Measurements from ENCODE around the gene PSME4. TPM values are rescaled to one million over a fixed set of nuclear protein-coding genes. Genes with fewer than 3 reads are reported as not detected.

The PSME4 gene
- total RNA-seq, 1 donor from 2014 or later = 87.6 TPM

DNA sequence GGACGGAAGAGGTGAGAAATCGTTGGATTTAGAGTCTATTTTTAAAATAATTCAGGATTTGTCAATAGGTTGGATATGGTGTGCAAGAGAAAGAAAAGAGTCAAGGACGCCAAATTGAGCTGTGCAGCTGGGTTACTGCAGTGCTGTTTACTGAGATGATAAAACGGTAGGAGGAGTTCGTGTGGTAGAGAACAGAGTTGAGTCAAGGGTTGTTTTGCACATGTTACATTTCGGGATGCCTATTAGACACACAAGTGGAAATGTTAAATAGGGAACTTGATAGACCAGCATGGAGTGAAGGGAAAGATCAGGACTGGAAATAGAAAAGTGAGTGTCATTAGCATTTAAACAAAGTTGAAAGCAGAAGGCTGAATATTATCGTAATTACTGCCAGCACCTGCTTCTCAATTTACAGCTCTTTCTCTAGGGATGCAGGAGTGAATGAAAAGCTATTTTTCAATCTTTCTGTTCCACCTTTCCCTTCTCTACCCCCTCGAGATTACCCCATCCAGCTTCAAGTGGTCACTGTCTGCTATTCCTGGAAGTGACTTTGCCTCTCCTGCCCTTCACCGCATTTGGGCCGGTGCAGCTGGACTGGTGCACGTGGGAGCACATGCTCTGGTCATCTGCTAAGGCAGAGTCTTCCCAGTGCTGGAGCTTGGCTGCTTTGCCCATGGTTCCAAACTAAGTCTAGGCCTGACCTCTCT lies 141.4 kb downstream of the PSME4 start:
- no peaks in the 10 kb centered on the region for H3K36me3 Mint-ChIP-seq (ENCODE audit: unreplicated experiment)
- peaks cover 3% of the 10 kb centered on the region for H3K27me3 Mint-ChIP-seq (ENCODE audit: unreplicated experiment)
- no peaks in the 10 kb centered on the region for H3K9me3 Mint-ChIP-seq (ENCODE audit: unreplicated experiment)
- DNase-seq = no peak
- H3K27ac Mint-ChIP-seq (ENCODE audit: unreplicated experiment) = no peak overlapping the region
- TF ChIP-seq CTCF (IDR thresholded peaks at IDR 0.05; ENCODE audit: partially characterized antibody, unreplicated experiment) = no peak
- peaks cover 3% of the 10 kb centered on the region for H3K4me1 Mint-ChIP-seq (ENCODE audit: low read depth, unreplicated experiment)
- H3K4me3 Mint-ChIP-seq (ENCODE audit: unreplicated experiment) = no peak overlapping the region

DNA sequence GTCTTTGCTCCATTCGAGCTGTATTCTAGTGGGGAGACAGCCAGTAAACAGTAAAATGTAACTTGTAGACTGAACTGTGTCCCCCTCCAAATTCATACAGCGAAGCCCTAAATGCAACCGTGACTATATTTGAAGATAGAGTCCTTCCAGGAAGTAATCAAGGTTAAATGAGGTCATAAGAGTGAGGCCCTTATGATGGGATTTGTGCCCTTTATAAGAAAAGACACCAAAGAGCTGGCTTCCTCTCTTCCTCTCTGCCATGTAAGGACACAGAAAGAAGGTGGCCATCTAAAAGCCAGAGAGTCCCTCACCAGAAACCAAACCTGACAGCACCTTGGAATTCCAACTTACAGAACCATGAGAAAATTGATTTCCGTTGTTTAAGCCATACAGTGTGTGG lies 142.5 kb downstream of the PSME4 start:
- H3K27me3 Mint-ChIP-seq (ENCODE audit: unreplicated experiment) = peaks cover 3% of the 10 kb centered on the region
- no peak overlapping the region for H3K27ac Mint-ChIP-seq (ENCODE audit: unreplicated experiment)
- H3K9me3 Mint-ChIP-seq (ENCODE audit: unreplicated experiment) = no peaks in the 10 kb centered on the region
- peaks cover 3% of the 10 kb centered on the region for H3K4me1 Mint-ChIP-seq (ENCODE audit: low read depth, unreplicated experiment)
- H3K4me3 Mint-ChIP-seq (ENCODE audit: unreplicated experiment) = no peak overlapping the region
- no peak for TF ChIP-seq CTCF (IDR thresholded peaks at IDR 0.05; ENCODE audit: partially characterized antibody, unreplicated experiment)
- H3K36me3 Mint-ChIP-seq (ENCODE audit: unreplicated experiment) = no peaks in the 10 kb centered on the region
- DNase-seq = no peak

GRCh38 chr2:53827398-53828175 lies 143.2 kb downstream of the PSME4 start:
- Mint-ChIP-seq H3K9me3 (ENCODE audit: unreplicated experiment) (no peaks in the 10 kb centered on the region), H3K27me3 (ENCODE audit: unreplicated experiment) (peaks cover 3% of the 10 kb centered on the region), H3K4me3 (ENCODE audit: unreplicated experiment) (no peak overlapping the region), H3K36me3 (ENCODE audit: unreplicated experiment) (no peaks in the 10 kb centered on the region), H3K27ac (ENCODE audit: unreplicated experiment) (no peak overlapping the region), H3K4me1 (ENCODE audit: low read depth, unreplicated experiment) (peaks cover 3% of the 10 kb centered on the region)
- no peak for DNase-seq
- no peak for TF ChIP-seq CTCF (IDR thresholded peaks at IDR 0.05; ENCODE audit: partially characterized antibody, unreplicated experiment)

DNA sequence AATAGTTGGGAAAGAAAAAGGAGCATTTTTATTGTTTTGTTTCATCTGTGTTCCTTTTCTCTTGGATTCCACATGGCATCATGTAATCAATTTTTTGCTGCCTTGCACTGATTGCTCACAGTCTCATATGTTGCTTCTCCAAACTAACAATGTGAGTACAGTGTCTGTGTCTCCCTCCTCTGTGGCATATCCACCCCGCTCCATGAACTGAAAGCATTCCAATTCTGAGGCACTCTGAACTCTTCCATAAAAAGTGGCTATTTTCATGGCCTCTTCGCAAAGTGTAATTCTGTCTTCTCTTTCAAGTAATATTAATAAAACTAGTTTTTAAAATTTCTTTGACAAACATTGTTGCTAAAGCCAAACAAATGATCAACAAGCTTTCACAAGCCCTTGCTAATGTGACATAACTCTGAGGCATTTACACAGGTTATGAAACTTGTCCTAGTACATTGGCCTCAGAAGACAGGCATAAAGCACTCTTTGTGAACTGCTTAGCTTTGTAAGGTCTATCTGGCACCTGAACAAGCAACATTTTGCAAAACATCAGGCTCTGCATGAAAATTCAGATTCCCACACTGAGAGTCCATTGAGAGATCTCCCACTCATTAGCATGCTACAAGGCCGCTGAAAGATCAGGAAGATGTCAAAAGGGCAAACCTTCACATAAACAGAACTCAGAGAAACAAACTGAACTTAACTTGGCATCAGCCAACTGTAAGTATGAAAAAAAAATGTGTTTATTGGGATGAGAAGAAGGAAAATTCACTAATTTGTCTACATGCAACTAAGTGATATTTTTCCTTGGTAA lies 144.0 kb downstream of the PSME4 start:
- no peak overlapping the region for H3K27ac Mint-ChIP-seq (ENCODE audit: unreplicated experiment)
- DNase-seq = no peak
- no peaks in the 10 kb centered on the region for H3K36me3 Mint-ChIP-seq (ENCODE audit: unreplicated experiment)
- no peaks in the 10 kb centered on the region for H3K9me3 Mint-ChIP-seq (ENCODE audit: unreplicated experiment)
- H3K27me3 Mint-ChIP-seq (ENCODE audit: unreplicated experiment) = peaks cover 3% of the 10 kb centered on the region
- TF ChIP-seq CTCF (IDR thresholded peaks at IDR 0.05; ENCODE audit: partially characterized antibody, unreplicated experiment) = no peak
- no peak overlapping the region for H3K4me3 Mint-ChIP-seq (ENCODE audit: unreplicated experiment)
- H3K4me1 Mint-ChIP-seq (ENCODE audit: low read depth, unreplicated experiment) = peaks cover 3% of the 10 kb centered on the region

Measured in glutamatergic neuron (in vitro differentiated cells).